DND-41 (cell line): ENCODE measurements around the gene SPAG7.

Experiments used
- EZH2 ChIP-seq: IDR thresholded peaks from 3 replicates; pipeline ENCODE4 v1.6.1; 2012; ENCODE audit warnings: borderline replicate concordance, low read depth, mild to moderate bottlenecking, moderate library complexity, low read length, inconsistent platforms; ENCODE audit not compliant: severe bottlenecking
- TF ChIP-seq, protein P1 (sequence below): IDR thresholded peaks from 2 replicates; pipeline ENCODE4 v1.5.1; 2012; ENCODE audit warnings: borderline replicate concordance, low read length, moderate library complexity, mild to moderate bottlenecking; ENCODE audit not compliant: poor library complexity, severe bottlenecking; ENCODE audit errors: extremely low read depth

GRCh38 chr17:4960279-4960922, 7.2 kb downstream of the SPAG7 start:
- TF ChIP-seq, protein P1, sequence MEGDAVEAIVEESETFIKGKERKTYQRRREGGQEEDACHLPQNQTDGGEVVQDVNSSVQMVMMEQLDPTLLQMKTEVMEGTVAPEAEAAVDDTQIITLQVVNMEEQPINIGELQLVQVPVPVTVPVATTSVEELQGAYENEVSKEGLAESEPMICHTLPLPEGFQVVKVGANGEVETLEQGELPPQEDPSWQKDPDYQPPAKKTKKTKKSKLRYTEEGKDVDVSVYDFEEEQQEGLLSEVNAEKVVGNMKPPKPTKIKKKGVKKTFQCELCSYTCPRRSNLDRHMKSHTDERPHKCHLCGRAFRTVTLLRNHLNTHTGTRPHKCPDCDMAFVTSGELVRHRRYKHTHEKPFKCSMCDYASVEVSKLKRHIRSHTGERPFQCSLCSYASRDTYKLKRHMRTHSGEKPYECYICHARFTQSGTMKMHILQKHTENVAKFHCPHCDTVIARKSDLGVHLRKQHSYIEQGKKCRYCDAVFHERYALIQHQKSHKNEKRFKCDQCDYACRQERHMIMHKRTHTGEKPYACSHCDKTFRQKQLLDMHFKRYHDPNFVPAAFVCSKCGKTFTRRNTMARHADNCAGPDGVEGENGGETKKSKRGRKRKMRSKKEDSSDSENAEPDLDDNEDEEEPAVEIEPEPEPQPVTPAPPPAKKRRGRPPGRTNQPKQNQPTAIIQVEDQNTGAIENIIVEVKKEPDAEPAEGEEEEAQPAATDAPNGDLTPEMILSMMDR = no peak
- no peak for TF ChIP-seq EZH2
